SHP77 (cell line): Measurements from ENCODE around the gene CADM1.
"Not testable (repeated sequence)": the region's sequence is repeated elsewhere in the genome, so short reads cannot be mapped to it uniquely, and the experiment has no call there.

Experiments used
- DNase-seq, 2 experiments: peaks; one replicate each; lab custom pipeline; 2025; lab: John Stamatoyannopoulos, UW

CADM1 gene

DNA sequence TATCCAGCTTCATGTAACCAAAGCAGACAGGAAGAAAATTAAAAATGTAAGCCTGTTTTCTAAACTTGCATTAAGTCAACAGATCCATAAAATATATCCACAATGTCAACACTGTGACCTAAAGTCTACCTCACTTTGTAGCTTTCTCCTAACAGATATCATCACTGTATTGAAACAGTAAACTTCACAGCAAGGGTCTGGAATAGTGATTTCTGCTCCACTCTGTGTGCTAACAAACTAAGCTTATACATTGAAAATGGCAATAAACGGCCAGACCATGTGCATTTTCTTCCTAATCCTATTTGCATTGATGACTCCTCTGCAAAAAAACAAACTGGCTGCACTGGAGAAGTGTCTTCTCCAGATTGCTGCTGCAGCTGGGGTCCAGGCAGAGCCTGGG is 26.8 kb downstream of the CADM1 start:
- no peak for DNase-seq

DNA sequence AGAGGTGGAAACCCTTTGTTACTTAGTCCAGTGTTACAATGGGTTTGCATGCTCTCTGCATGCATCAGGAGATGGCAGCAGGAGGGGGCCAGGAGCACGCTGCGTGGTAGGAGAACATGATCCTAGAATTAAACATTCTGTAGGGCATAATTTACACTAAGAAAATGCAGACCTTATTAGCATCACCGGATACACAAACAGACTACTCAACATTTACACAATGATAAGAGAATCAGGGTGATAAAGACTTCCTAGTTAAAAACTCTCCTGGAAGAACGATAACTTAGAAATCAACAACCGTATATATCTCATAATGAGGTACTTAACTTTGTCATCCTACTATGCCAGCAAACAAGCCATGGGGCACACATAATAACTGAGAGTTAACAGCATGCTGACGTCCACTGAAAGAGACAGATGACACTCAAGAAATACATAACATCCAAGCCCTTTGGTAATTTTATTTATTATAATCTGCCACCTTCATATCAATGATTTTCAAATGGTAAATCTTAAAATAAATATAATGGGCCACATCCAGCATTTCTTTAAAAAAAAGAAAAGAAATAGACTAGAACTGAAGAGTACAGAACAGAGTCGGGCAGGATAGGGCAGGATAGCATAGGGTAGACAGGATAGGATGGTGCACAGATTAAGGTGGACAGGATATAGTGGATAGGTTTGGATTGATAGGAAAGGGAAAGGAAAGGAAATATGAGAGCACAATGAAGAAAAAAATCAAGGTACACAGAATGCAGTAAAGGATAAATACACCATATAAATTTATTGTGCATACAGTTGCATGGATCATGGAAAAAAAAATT is 27.5 kb downstream of the CADM1 start:
- no peak for DNase-seq

DNA sequence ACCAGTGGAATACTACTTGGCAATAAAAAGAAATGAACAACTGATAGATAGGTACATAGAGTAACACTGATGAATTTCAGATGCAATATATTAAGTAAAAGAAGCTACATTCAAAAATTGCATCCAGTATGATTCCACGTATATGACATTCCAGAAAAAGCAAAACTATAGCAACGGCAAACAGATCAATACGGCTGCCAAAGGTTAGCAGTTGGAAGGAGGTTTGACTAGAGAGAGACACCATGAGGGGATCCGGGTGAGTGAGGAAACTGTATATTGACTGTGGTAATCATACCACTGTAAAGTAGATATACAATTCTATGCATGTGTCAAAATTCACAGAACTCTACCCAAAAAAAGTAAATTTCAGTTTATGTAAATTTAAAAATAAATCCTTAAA is 28.7 kb downstream of the CADM1 start:
- DNase-seq, result no peak

DNA sequence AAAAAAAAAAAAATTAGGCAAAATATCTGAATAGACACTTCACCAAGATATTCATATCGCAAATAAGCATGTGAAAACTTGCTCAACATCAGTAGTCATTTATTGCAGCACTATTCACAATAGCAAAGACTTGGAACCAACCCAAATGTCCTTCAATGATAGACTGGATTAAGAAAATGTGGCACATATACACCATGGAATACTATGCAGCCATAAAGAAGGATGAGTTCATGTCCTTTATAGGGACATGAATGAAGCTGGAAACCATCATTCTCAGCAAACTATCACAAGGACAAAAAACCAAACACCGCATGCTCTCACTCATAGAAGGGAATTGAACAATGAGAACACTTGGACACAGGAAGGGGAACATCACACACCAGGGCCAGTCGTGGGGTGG is 29.9 kb downstream of the CADM1 start:
- DNase-seq, result not testable (repeated sequence)

DNA sequence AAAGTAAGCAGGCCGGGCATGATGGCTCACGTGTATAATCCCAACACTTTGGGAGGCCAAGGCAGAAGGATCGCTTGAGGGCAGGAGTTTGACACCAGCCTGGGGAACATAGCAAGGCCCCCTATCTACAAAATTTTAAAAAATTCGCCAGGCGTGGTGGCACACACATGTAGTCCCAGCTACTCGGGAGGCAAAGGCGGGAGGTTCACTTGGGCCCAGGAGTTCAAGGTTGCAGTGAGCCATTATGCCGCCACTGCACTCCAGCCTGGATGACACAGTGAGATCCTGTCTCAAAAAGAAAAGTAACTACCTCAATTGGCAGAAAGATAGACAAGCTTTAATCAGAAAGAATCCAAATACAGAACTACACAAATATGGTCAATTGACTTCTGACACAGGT is 31.0 kb downstream of the CADM1 start:
- no peak for DNase-seq

DNA sequence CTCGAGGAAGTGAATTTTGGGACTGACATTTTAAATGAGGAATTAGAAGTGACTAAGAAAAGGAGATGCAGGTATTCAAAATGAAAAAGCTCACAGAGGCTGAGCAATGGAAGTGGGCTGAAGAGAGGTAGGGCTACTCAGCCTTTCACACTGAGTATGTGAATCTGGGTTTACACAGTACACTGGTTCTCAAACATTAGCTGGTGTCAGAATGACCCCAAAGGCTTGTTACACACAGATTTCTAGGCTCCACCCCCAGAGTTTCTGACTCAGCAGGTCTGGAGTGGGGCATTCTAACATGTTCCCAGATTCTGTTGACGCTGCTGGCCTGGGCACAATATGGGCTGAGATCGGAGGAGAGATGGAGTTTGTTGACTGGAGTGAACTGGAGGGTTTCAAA is 32.8 kb downstream of the CADM1 start:
- DNase-seq, result peak in 1 of 2 experiments; percentile 31

DNA sequence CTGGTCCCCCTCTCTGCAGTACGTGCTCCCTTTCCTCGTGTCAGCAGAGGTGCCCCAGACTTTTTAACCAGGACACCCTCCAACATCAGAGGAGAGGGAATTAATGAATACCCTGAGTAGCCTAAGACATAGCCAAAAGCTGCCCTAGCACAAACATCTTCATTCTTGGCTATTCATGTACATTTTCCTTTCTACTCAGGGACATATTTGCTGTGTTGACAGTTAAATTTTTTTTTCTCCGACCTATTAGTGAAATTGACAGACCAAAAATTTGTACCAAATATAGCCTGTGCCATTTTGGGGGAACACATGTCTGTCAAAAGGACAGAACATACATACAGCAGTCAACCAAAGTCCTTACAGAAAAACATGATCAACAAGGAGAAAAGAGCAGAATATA is 33.3 kb downstream of the CADM1 start:
- no peak for DNase-seq

DNA sequence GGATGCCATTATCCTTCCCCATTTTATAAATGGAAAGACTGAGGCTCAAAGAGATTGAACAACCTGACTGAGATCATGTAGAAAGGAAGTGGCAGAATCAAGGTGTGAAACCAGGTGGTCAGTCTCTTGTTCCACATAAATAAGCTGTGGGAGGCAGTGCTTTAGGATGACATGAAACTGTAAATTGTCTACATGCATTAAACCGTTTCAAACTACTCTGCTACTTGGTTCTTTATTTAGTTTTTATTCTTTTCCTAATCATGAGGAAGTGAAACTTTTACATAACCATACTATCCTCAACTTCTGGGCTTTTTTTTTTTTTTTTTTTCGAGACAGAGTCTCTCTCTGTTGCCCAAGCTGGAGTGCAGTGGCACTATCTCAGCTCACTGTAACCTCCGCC is 34.9 kb downstream of the CADM1 start:
- DNase-seq, result no peak

DNA sequence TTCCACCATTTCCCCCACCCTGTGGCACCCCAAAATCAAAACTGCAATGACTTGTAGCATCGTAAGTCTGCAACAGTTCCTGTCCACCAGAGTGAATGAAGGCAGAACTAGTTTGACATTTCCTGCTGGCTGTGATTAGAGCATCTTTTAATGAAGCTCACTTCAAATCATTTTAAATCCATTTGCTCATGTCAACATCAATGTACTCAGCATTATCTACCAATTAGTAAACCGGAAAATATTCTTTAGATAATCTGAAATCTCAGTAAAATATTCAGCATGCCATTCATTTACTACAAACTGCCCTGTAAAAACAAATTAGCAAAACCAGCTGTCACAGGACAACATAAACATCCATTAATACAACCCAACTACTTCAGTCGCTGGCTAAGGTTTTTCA is 38.1 kb downstream of the CADM1 start:
- no peak for DNase-seq

DNA sequence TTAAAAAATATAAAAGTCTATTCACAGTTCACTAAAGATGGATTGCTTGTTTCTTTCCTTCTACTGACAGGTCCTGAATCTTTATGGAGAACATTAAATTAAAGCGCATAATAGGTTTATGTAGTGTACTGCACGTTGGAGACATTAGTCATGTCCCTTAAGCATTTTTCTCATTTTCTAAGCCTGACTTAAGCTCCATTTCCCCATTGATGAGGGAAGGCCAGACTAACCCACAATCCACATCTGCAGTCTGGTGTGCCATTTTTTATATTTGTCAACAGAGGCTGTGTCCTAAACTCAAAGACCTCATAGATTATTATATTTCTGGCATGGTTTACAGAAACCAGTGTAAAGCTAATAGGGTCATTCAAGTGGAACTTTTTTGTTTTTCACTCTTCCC is 39.9 kb downstream of the CADM1 start:
- DNase-seq, result no peak

DNA sequence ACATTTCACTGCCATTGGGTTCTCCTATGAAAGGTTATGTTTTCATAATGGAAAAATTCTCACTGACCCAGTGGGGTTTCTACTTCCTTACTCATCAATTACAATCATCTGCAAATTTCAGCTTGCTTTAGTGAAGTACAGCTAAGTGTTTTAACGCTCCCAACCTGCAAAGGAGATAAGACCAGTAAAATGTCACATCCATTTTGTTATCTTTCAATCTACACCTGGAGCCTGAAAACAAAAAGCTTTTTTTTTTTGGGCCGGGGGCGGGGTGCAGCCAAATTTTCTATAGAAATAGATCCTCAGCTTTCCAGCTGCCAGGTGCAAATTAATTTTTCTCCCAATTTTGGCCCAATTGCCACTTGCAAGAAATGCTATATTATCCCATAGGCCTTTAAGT is 40.6 kb downstream of the CADM1 start:
- DNase-seq, result no peak

DNA sequence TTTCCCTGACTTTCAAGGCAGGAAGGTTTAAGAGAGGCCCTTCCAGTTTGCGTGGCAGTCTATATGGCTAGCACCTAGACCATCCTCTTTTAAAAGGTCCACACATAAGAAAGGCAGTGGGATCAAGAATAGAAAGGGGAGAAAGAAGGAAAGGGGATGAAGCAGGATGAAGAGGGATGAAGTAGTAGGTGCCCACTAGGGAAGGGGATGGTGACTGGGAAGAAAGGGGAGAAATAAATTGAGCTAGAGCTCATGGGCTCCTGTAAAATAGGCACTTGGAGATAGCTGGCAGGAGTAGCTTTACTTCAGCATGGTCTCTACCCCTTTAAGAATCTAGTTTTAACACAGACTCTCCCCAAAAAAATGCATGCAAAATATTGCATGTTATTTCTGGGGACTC is 41.5 kb downstream of the CADM1 start:
- DNase-seq, result no peak

DNA sequence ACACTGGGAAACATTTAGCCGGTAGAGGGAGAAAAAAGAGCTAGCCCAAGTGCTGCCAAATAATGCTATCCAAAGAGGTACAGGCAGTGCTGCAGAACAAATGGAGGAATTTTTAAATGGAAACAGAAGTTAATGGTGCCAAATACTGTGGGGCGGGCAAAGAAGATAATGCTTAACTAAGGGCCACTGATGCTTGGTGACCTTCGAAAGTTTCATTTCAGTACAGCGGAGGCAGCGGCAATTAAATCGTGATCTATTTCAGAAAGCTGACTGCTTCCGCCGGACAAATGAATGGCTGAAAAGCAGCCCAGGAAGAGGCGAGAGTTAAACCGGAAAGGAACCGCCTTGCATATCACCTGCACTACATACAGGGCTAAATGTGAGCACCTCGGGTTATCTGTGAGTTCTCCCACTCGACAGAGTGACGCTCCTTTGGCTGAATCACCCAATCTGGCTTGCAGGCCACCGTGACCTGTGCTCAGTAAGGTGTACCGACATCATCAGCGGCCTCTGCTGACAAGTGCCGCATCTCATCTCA is 42.1 kb downstream of the CADM1 start:
- DNase-seq, result no peak

DNA sequence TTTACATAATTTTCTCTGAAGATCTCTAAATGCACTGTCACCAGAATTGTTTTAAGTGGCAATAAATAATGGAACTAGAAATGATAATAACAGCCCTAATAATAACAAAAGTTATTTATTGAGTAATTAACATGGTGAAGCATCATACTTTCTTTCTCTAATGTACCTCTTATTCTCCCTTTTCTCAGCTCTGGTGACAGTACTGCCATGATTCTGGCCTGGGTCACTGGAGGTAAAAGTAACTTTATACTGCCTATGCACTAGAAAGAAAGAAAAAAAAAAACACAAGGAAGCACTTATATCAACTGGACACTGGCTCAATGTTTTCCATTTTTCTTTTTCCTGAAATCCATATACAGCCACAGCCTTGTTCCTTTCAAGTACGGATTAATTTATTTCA is 43.7 kb downstream of the CADM1 start:
- DNase-seq, result no peak

DNA sequence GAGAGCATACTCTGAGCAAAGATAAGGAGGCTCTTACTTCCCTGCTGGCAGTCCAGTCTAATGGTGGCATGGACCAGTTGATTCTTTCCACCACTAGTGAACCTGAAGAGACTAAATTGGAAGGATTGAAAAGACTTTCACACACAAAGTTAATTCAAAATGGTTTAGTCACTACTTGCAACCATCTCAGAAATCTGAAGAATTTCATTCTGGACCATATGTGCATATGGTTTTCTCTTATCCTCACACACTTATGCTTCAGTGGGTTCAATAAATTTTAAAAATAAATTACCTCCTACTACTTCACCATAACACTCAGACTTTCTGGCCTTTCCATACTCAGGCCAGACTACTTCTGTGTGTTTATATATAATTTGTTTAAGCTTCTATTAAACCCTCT is 44.7 kb downstream of the CADM1 start:
- no peak for DNase-seq

DNA sequence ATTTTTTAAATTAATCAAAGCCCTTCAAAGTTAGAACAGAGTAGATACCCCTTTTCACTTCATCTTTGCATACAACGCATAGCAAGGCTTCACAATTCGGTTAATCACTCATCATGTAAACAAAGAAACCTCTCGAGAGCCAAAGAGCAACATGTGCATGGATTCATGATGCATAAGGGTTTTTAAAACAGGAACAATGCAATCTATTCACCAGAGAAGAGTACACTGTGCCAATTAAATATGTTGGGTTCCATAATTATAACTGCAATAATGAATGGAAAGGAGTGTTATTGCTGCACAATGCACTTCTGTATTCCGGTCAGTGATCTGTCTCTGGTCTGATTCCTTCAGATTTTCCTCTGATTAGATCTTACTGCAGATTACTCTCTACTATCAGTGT is 45.3 kb downstream of the CADM1 start:
- no peak for DNase-seq

DNA sequence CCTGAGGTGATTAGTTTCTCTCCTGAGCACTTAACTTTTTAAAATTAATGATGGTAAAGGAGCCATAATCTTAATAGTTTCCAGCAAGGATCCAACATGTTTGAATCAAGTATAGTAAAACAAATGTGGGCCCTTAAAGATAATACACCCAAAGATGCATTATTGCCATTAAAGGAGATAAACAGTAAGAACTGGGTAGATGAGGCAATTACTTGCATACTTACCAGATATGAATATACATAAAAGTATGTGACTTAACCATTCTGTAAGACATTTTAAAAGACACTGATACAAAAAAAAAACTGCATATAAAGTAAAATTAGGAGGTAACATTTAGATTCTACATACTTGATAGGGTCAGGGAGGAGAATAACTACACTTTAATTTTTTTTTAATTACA is 48.2 kb downstream of the CADM1 start:
- DNase-seq, result no peak

DNA sequence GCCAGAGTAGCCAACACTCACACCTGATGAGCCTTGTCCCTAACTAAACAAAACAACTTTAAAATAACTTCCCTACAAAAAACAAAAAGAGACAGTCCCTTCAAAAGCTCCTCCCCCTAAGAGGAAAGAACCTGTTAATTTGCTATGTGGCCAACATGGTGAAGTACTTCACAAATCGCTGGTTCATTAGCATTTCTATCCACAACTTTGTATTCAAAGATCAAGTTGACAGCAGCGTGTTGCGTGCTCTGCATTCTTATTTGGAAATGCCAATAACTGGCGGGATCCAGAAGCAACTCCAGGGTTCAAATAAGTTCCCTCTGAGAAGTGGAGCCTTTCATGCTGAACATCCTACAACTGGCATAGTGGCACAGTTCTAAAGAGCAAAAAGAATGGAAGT is 48.6 kb downstream of the CADM1 start:
- DNase-seq, result no peak

DNA sequence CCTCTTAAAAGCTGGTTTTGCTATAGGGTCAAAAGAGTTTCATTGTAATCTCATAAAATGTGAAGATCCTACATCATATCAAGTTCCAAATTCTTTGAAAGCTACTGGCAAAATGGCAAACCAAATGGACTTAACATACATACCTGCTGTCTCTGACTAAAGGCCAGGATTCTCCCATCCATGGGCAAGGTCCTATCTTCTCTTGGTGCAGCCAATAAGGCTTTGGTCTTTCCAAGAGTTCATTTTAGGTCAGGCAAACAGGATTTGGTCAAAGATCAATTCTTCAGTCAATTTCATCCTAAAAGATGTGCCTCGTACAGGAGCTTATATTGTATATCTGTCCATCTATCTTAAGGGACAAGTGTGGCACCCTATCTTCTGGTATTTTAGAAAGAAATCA is 49.7 kb downstream of the CADM1 start:
- no peak for DNase-seq

DNA sequence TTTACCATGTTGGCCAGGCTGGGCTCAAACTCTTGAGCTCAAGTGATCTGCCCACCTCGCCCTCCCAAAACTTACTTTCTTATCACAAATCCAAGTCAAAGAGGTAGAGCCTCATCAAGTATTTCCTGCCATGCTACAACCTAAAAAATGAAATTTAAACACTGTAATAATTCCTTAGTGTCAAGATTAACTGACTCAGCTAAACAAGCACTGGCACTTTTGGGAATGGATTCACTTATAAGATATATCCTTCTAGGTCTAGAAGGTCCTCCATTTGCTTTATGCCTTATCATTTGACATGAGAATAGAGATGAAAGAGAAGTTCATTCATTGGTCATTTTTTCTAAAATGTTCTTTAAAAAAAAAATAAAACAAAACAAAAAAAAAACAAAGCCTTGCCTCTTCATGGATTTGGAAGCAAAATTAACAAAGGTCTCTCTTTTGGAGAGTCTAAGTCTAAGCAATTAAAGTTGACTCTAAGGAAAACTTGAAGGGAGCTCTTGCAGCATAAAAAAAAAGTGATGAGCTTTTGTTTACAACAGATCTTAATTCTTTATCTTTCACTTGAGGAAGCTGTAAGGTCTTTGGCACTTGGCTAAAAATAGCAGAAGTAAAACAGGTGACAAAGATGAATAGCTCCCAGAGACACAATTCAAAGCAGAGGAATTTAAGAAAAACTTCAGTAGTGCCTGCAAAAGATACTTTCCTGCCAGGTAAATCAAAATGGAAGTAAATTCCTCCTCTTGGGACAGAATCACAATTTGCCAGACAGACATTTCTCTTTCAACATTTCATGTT is 50.3 kb downstream of the CADM1 start:
- no peak for DNase-seq

DNA sequence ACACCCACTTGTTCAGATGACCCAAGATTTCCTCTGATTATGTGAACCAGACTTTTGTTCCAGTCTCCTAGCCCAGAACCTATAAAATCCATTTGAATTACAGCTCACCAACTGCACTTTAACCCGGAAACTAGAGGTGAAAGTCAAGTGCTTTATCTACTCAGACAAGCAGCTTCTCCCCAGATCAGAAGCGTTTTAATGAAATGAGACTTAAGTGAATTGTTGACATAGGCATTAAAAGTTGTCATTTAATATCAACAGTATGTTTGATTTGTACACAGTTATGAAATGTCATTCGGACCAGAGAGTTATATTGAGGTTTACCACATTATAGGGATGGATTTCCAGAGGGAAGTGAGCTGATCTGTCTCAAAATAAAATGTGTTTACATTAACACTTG is 52.0 kb downstream of the CADM1 start:
- DNase-seq, result peak; percentile 7 to 29

DNA sequence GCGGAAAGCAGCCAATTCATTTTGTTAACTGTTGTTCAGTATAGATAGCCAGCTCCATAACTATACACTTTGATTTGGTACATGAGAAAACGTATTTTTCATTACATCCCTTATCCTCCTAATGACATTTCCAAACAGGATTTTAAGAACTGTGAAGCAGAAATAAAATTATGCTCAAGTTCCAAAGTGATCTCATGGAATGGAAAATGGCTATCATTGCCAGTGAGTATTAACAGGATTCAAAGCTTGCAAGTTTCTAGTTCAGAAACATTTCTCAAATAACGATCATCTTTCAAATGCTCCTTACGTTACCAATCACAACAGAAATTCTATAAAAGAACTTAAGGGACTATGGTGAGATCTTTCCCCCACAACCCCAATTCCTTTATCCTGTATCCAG is 53.7 kb downstream of the CADM1 start:
- no peak for DNase-seq

DNA sequence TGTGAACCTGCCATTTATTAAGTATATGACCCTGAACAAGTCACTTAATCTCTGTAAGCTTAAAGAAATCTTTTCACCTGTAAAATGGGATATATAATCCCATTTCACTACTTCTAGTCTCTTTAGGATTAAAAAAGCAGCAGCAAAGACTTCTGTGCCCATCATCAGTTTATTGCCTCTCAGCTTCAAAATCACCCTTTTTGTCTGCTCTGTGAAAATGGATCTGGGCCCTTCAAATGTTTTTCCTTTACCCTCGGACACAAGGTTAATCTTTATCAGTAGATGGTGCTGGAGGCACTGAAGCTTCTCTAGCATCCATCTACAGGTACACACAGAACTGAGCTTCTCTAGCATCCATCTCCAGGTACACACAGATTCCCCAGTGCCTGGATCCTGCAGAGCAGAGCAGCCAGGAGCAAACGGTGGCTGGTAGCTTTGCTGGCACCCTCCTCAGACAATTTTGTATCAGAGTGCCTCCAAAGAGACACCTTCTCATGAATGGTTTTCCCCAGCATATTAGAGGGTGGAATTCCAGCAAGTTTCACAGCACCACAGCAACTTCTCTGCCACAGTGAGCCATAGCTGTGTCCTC is 56.8 kb downstream of the CADM1 start:
- DNase-seq, result no peak
